Measurements from ENCODE around the gene ABLIM2.

Gene ABLIM2

GRCh38 chr4:7964890-7965662 is 193.5 kb downstream of the ABLIM2 start:
- peaks cover under 1% of the 10 kb centered on the region for H3K36me3 Mint-ChIP-seq (ENCODE audit: low read depth)
- H3K27ac Mint-ChIP-seq, result no peak overlapping the region
- peaks cover 2% of the 10 kb centered on the region for H3K27me3 Mint-ChIP-seq (ENCODE audit: low read depth)
- H3K4me3 Mint-ChIP-seq, result no peak overlapping the region
- DNase-seq (ENCODE audit: low spot score), result no peak
- peaks cover 50% of the 10 kb centered on the region for H3K4me1 Mint-ChIP-seq (ENCODE audit: low read depth)
- H3K9me3 Mint-ChIP-seq, result no peaks in the 10 kb centered on the region

GRCh38 chr4:7964459-7964858 is 194.2 kb downstream of the ABLIM2 start:
- H3K9me3 Mint-ChIP-seq, result no peaks in the 10 kb centered on the region
- H3K4me3 Mint-ChIP-seq, result no peak overlapping the region

GRCh38 chr4:7963691-7964090 is 194.9 kb downstream of the ABLIM2 start:
- no peak for DNase-seq (ENCODE audit: low spot score)
- Mint-ChIP-seq H3K9me3 (no peaks in the 10 kb centered on the region), H3K27ac (no peak overlapping the region), H3K4me3 (no peak overlapping the region), H3K36me3 (ENCODE audit: low read depth) (no peaks in the 10 kb centered on the region), H3K4me1 (ENCODE audit: low read depth) (peaks cover 41% of the 10 kb centered on the region), H3K27me3 (ENCODE audit: low read depth) (peaks cover 2% of the 10 kb centered on the region)

More at GRCh38 chr4:7964459-7964858, 194.2 kb downstream of the ABLIM2 start:
- no peak overlapping the region for H3K27ac Mint-ChIP-seq
- DNase-seq (ENCODE audit: low spot score), result peak; percentile 41
- H3K4me1 Mint-ChIP-seq (ENCODE audit: low read depth), result peaks cover 44% of the 10 kb centered on the region
- peaks cover 2% of the 10 kb centered on the region for H3K27me3 Mint-ChIP-seq (ENCODE audit: low read depth)
- no peaks in the 10 kb centered on the region for H3K36me3 Mint-ChIP-seq (ENCODE audit: low read depth)

DNA sequence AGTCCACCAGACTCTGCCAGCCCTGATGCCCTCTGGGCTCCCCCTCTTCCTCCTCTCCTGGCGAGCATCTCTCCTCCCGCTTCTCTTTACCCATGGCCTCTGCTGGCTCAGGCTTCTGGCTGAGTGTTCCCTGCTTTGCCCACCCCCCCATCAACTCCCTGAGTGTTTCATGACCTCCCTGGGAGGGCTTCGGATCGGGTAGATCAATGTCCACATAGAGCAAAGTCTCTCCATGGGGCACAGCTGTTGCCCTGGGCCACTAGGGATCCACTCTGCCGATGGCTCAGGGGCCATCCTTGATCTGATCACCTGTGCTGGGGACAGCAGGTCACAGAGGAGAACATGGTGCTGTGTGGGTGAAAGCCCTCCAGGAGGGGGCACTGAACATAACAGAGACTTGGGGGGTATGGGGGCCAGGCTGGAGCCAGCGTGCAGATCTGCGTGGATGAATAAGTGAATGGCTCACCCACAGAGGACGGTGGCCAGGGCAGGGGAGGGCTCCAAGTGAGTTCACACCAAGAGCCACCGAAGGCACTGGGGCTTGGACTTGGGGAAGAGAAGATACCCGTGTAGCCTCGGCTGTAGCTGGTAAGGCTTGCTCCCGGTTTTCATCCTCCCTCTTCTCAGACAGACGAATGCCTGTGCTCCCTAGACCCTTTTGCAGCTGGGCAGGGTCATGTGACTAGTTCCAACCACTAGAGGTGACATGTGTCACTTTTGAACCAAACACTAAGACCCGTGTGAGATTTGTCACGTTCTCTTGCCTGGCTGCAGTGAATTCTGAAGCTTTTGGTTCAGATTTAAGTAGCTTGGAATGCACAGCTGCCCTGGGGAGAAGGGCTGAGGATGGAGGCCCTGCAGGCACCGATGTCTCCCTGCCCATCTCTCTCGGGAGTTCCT is 195.8 kb downstream of the ABLIM2 start:
- H3K4me3 Mint-ChIP-seq, result peak overlapping the region; percentile 55
- H3K27ac Mint-ChIP-seq, result peak overlapping the region; percentile 63

DNA sequence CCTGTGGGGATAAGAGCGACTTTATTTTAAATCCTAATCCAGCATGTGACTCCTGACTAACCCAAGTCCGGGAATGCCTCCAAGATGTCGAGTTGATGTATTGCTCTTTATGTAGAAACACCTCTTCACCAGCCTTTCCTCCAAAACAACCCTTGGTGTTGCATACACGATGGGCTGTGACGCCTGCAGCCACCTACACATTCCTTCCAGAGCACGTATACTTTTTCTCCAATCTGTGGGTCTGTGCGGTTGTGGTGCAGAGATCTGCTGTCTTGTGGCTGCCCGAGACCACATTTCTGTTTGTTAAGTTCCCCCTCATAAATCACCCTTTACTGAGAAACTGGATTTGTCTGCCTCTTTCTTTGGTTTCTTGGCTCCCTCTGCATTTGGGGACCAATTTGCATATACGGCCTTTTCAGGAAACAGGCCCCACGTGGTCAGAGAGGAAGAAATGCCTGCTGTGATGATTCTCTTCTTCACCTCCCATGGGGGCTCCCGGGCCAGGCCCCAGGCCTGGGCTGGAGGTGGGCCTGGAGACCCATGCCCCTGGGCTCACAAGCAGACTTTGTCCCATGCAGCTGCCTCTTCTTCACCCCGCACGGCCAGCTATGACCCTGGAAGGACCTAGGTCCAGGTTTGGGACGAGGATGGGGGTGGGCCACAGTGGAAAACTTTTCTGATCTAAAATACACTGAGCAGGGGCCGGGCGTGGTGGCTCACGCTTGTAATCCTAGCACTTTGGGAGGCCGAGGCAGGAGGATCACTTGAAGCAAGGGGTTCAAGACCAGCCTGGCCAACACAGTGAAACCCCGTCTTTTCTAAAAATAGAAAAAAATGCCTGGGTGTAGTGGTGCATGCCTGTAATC is 197.6 kb downstream of the ABLIM2 start:
- Mint-ChIP-seq H3K9me3 (no peaks in the 10 kb centered on the region), H3K36me3 (ENCODE audit: low read depth) (no peaks in the 10 kb centered on the region), H3K27me3 (ENCODE audit: low read depth) (peaks cover 2% of the 10 kb centered on the region), H3K27ac (peak overlapping the region; percentile 60), H3K4me1 (ENCODE audit: low read depth) (peaks cover 29% of the 10 kb centered on the region), H3K4me3 (peak overlapping the region; percentile 13)
- DNase-seq (ENCODE audit: low spot score), result peak; percentile 92

More for the DNA sequence above, 195.8 kb downstream of the ABLIM2 start:
- Mint-ChIP-seq H3K36me3 (ENCODE audit: low read depth) (no peaks in the 10 kb centered on the region), H3K4me1 (ENCODE audit: low read depth) (peaks cover 35% of the 10 kb centered on the region), H3K27me3 (ENCODE audit: low read depth) (peaks cover 2% of the 10 kb centered on the region), H3K9me3 (no peaks in the 10 kb centered on the region)
- no peak for DNase-seq (ENCODE audit: low spot score)

DNA sequence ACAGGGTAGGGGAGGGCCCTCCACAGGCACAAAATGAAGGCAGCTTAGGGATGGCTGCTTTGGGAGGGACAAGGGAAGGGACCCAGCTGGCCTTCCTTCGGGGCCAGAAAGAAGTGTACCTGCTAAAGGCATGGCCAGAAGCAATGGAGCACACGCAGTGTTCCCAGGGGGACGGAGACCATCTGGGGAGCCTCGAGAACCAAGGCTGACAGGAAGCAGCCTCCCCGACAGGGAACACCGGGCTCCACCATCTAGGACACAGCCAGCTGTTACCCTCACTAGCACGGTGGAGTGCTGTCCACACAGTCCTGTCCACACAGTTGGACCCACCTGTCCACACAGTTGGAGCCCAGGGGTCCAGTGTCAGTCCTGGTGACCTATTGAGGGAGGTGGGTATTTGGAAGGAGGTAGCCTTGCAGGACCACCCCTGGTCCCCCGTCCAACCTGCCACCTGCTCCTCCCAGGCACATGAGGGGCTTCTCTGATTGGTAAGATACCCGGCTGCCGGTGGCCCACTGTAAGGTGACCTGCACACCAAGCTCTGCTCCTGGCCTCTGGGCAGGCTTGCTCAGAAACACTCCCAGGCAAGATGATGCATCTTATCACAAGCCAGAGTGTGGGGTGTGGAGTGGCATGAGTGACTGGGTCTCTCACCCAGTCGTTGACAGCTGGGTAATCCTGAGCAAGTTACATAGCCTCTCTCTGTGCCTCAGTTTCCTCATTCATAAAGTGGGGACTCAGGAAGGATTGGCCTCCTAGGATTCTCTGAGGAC is 198.4 kb downstream of the ABLIM2 start:
- H3K9me3 Mint-ChIP-seq, result no peaks in the 10 kb centered on the region
- H3K27me3 Mint-ChIP-seq (ENCODE audit: low read depth), result peaks cover 2% of the 10 kb centered on the region
- DNase-seq (ENCODE audit: low spot score), result peak; percentile 43
- peak overlapping the region; percentile 60 for H3K27ac Mint-ChIP-seq
- no peaks in the 10 kb centered on the region for H3K36me3 Mint-ChIP-seq (ENCODE audit: low read depth)
- peaks cover 23% of the 10 kb centered on the region for H3K4me1 Mint-ChIP-seq (ENCODE audit: low read depth)
- H3K4me3 Mint-ChIP-seq, result no peak overlapping the region

DNA sequence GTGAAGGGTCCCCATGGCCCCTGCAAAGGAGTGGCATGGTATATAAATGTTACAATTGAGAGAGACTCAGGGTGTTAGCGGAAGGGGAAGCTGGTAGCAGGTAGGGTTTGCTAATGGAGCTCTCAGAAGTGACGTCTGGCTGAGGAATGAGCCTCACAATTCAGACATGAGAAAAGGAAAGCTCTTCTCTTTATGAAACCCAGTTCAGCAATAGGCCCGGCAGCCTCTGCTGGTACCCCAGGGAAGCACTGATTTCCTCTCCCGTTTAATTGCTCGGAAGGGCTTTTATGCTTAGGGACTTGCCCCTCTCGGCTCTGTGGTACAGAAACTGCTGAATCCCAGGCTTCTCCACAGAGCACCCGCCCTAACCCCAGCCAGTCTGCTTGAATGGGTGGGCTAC is 199.5 kb downstream of the ABLIM2 start:
- peaks cover 2% of the 10 kb centered on the region for H3K27me3 Mint-ChIP-seq (ENCODE audit: low read depth)

GRCh38 chr4:7956934-7957656 is 201.5 kb downstream of the ABLIM2 start:
- no peak for DNase-seq (ENCODE audit: low spot score)
- Mint-ChIP-seq H3K9me3 (peaks cover 7% of the 10 kb centered on the region), H3K27ac (no peak overlapping the region), H3K27me3 (ENCODE audit: low read depth) (no peaks in the 10 kb centered on the region), H3K36me3 (ENCODE audit: low read depth) (no peaks in the 10 kb centered on the region), H3K4me1 (ENCODE audit: low read depth) (peaks cover 8% of the 10 kb centered on the region), H3K4me3 (no peak overlapping the region)

More for the DNA sequence above, 199.5 kb downstream of the ABLIM2 start:
- Mint-ChIP-seq H3K27ac (no peak overlapping the region), H3K4me1 (ENCODE audit: low read depth) (peaks cover 15% of the 10 kb centered on the region), H3K36me3 (ENCODE audit: low read depth) (no peaks in the 10 kb centered on the region), H3K4me3 (no peak overlapping the region), H3K9me3 (no peaks in the 10 kb centered on the region)
- DNase-seq (ENCODE audit: low spot score), result no peak

DNA sequence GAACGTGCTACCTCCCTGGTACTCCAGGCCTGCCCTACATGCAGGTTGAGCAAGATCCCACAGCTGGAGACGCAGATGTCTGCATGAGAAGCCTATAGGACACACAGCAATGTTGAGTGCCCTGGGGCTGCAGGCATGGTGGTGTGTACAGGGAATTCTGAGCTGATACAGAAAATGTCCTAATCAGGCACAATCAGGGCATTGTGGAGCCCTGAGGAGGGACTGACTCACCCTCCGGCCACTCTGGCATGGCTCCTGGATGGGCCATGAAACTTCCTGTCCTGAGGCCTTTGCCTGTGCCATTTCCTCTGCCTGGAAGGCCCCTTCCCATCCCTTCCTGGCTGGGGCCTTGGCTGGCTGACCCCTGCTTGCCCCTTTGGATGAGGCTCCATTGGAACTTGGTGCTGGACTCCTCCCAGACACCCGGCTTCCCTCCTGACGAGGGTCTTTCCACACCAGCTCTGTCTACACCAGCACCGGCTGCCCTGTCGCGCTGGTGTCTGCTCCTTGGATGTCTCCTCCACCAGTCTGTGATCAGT is 202.3 kb downstream of the ABLIM2 start:
- peaks cover 8% of the 10 kb centered on the region for H3K4me1 Mint-ChIP-seq (ENCODE audit: low read depth)
- no peak overlapping the region for H3K27ac Mint-ChIP-seq
- DNase-seq (ENCODE audit: low spot score), result no peak
- H3K27me3 Mint-ChIP-seq (ENCODE audit: low read depth), result no peaks in the 10 kb centered on the region
- no peaks in the 10 kb centered on the region for H3K36me3 Mint-ChIP-seq (ENCODE audit: low read depth)
- no peak overlapping the region for H3K4me3 Mint-ChIP-seq
- peaks cover 13% of the 10 kb centered on the region for H3K9me3 Mint-ChIP-seq

DNA sequence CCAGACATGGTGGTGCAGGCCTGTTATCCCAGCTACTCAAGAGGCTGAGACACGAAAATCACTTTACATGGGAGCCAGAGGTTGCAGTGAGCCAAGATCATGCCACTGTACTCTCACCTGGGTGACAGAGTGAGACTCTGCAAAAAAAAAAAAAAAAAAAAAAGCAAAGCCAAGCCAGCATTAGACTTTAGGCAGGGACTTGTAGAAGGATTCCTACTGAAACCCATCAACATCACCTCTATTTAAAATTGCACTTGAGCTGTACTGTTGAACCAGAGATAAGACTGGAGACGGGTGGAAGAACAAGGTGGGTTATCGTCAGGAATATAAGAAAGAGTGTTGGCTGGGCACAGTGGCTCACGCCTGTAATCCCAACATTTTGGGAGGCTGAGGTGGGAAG is 203.2 kb downstream of the ABLIM2 start:
- Mint-ChIP-seq H3K9me3 (peaks cover 21% of the 10 kb centered on the region), H3K27me3 (ENCODE audit: low read depth) (no peaks in the 10 kb centered on the region), H3K36me3 (ENCODE audit: low read depth) (no peaks in the 10 kb centered on the region), H3K4me1 (ENCODE audit: low read depth) (peaks cover 2% of the 10 kb centered on the region), H3K4me3 (no peak overlapping the region), H3K27ac (no peak overlapping the region)
- DNase-seq (ENCODE audit: low spot score), result no peak

DNA sequence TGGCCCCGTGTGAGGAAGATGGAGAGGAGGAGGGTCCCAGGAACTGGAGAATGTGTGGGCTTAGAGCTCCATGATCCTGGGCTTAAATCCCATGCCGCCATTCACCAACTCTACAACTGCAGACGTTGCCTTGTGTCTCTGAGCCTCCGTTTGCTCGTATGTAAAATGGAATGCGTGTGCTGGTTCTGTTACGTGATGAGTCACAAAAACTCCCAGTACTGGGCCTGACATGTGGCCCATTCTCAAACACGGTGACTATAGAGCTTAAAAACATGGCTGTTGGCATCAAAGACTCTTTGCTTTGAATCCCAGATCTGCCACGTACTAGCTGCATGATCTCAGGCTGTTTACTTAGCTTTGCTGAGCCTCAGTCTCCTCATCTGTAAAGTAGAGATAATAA is 206.0 kb downstream of the ABLIM2 start:
- no peak overlapping the region for H3K4me3 Mint-ChIP-seq
- no peak overlapping the region for H3K27ac Mint-ChIP-seq
- no peak for DNase-seq (ENCODE audit: low spot score)
- H3K4me1 Mint-ChIP-seq (ENCODE audit: low read depth), result peaks cover 12% of the 10 kb centered on the region
- no peaks in the 10 kb centered on the region for H3K36me3 Mint-ChIP-seq (ENCODE audit: low read depth)
- H3K9me3 Mint-ChIP-seq, result peaks cover 21% of the 10 kb centered on the region
- H3K27me3 Mint-ChIP-seq (ENCODE audit: low read depth), result peaks cover 2% of the 10 kb centered on the region

GRCh38 chr4:7950301-7951092 is 208.1 kb downstream of the ABLIM2 start:
- peaks cover 12% of the 10 kb centered on the region for H3K4me1 Mint-ChIP-seq (ENCODE audit: low read depth)
- H3K27ac Mint-ChIP-seq, result no peak overlapping the region
- peaks cover 21% of the 10 kb centered on the region for H3K9me3 Mint-ChIP-seq
- DNase-seq (ENCODE audit: low spot score), result no peak
- no peak overlapping the region for H3K4me3 Mint-ChIP-seq
- H3K36me3 Mint-ChIP-seq (ENCODE audit: low read depth), result no peaks in the 10 kb centered on the region
- peaks cover 2% of the 10 kb centered on the region for H3K27me3 Mint-ChIP-seq (ENCODE audit: low read depth)

Measured in T-helper 2 cell treated with Interferon-gamma antibody and Interleukin-4, amounts not matched to agents 5 μg/mL and 100 μg/mL, for 36 hours (primary cell).